H7 (cell line): ENCODE measurements around the gene MRTFA. TPM values are rescaled to one million over a fixed set of nuclear protein-coding genes. Genes with fewer than 3 reads are reported as not detected.
"Not testable (repeated sequence)": the region's sequence is repeated elsewhere in the genome, so short reads cannot be mapped to it uniquely, and the experiment has no call there.

ENCODE experiments used
- DNase-seq: peaks from one replicate; pipeline ENCODE4 v3.0.0; 2012
- H3K27me3 ChIP-seq: 2 replicates; pipeline ENCODE4 v1.6.0; 2011; ENCODE audit warnings: mild to moderate bottlenecking, low read length; ENCODE audit not compliant: control insufficient read depth, insufficient read depth
- H3K36me3 ChIP-seq: replicated peaks from 2 replicates; pipeline ENCODE4 v1.5.1; 2011; ENCODE audit warnings: low read length; ENCODE audit not compliant: control insufficient read depth, insufficient read depth
- H3K4me3 ChIP-seq: 2 replicates; pipeline ENCODE4 v1.5.1; 2011; ENCODE audit warnings: low read depth, mild to moderate bottlenecking, control low read depth, low read length, moderate library complexity; ENCODE audit not compliant: insufficient read depth
- total RNA-seq: library from RNA; depleted of rRNA; stranded (reverse); fragments of >200 nt; shearing (Covaris generic); gene quantifications from 2 replicates; pipeline ENCODE4 v1.2.3, GENCODE V29; 2014

The MRTFA gene
- total RNA-seq, 1 experiment from 2014 or later: 26.2 TPM

DNA sequence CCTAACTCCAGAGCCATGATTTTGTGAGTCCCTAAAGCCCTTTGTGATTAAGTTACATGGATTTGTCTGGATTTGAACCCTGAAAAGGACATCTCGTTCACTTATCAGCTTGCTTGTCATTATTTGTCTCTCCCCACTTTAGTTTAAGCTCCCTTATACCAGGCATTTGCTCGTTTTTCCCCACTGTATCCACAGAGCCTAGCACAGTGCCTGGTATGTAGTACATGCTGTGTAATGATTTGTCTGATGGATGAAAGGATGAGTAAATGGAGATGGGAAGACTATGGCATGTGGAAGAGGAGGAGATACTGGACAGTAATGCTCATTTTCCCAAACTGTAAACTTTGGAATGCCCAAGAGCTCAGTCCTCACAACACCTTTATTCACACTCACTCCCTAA is 33.5 kb upstream of the MRTFA start:
- no peaks in the 10 kb centered on the region for H3K36me3 ChIP-seq
- H3K27me3 ChIP-seq: no peaks in the 10 kb centered on the region
- no peak overlapping the region for H3K4me3 ChIP-seq
- no peak for DNase-seq

DNA sequence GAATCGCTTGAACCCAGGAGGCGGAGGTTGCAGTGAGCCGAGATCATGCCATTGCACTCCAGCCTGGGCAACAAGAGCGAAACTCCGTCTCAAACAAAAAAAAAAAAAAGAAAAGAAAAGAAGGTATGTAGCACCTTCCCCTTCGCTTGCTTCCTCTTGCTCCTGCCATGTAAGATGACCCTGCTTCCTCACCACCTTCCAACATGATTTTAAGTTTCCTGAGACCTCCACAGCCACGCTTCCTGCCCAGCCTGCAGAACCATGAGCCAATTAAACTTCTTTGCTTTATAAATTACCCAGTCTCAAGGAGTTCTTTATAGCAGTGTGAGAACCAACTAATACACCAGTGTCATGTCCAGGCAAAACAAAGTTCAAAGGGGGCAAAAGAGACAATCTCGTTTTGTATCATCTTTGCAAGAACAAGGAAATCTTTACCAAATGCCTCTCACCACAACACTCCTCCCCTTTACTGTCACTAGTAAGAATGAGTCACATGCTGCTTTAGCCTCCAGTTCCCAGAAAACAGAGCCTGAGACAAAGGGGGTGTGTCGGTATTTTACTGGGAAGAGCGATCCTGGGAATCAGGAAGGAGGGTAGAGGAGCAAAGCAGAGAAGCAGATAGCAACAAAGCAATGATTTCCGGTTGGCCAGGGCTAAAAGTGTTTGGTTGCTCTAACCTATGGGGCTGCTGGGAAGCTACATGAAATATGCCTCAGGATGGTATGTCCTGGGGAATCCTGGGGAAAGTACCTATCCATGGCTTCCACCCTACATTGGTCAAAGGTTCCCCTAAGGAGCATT is 32.3 kb upstream of the MRTFA start:
- no peak for DNase-seq
- Histone ChIP-seq H3K4me3 (no peak overlapping the region), H3K27me3 (no peaks in the 10 kb centered on the region), H3K36me3 (no peaks in the 10 kb centered on the region)

DNA sequence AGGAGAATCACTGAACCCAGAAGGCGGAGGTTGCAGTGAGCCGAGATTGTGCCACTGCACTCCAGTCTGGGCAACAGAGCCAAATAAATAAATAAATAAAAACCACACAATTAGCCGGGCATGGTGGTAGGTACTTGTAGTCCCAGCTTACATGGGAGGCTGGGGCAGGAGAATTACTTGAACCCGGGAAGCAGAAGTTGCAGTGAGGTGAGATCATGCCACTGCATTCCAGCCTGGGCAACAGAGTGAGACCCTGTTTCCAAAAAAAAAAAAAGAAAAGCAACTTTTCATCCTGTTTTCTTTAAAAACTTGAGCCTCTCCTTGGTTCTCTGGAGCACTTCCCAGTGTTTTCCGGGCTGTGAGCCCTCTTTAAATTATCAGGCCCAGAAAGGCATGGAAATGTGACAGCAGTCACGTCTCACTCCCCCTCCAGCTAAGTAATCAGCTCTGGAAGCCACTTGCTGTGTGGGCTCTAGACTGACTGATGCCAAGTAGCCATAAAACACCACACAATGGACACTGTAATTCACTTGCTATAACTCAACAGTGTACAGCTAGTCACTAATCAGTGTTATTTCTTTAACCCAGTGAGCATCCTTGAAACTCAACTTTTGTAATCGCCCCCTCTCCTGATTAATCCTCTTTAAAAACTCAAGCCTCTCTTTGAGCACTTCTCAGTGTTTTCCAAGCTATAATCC is 29.8 kb upstream of the MRTFA start:
- no peak for DNase-seq
- no peaks in the 10 kb centered on the region for H3K36me3 ChIP-seq
- H3K27me3 ChIP-seq: no peaks in the 10 kb centered on the region
- H3K4me3 ChIP-seq: no peak overlapping the region

DNA sequence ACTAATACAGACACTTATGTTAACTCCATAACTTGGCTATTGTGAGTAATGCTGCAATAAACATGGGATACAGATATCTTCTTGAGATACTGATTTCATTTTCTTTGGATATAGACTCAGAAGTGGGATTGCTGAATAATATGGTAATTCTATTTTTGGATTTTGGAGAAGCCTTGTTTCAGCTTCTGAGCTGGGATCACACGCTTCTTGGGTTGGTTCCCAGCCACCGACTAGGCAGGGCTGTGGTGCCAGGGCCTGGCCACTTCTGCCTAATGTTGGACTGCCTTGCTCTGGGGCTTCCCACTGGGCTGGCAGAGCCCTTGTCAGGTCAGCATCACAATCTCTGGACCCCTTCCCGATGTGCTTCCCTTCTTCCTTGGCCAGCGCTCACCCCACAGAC is 28.8 kb upstream of the MRTFA start:
- Histone ChIP-seq H3K4me3 (no peak overlapping the region), H3K36me3 (no peaks in the 10 kb centered on the region), H3K27me3 (no peaks in the 10 kb centered on the region)
- no peak for DNase-seq

DNA sequence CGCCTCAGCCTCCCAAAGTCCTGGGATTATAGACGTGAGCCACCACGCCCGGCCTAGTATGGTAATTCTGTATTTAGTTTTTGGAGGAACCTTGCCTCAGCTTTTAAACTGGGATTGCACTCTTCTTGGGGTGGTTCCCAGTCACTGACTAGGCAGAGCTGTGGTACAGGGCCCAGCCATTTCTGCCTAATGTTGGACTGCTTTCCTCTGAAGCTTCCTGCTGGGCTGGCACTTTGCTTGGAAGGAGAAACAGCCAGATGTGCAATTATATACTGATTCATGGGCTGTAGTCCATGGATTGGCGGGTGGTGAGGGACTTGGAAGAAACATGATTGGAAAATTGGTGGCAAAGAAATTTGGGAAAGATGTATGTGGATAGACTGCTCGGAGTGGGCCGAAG is 25.2 kb upstream of the MRTFA start:
- no peak for DNase-seq
- Histone ChIP-seq H3K36me3 (no peaks in the 10 kb centered on the region), H3K27me3 (no peaks in the 10 kb centered on the region), H3K4me3 (no peak overlapping the region)

DNA sequence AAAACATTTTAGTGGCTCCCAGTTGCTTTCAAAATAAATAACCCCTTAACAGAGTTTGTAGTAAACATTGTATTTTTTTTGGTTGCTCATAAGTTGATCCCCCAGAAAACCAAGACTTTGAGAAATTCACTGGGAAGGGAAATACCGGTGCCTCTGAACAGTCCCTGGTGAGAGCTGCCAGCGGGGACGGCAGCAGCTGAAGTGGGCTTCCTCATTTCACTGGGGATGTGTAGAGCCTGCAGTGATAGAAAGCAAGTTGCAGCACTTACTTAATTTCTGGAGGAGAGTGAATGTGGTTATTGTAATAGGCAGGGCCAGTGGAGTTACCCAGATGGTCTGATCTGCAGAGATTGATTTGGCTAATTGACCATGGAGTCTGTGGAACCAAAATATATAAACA is 24.2 kb upstream of the MRTFA start:
- Histone ChIP-seq H3K27me3 (no peaks in the 10 kb centered on the region), H3K36me3 (no peaks in the 10 kb centered on the region), H3K4me3 (no peak overlapping the region)
- no peak for DNase-seq

DNA sequence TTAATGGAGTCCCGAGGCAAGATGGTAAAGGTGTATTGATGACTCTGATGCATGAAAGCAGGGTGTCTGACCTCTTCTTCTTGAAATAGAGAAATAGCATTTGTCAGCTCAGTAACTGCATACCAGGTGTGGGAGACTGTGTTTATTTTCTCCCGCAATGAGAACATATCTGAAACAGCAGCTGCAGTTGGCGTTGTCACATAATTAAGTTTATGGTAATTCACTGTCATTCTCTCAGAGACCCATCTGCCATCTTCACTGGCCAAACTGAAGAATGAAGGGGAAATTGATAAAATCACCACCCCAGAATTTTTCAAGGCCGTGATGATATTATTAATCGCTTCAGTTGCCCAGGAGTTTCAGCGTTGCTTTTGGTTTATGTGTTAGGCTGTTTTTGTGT is 22.6 kb upstream of the MRTFA start:
- DNase-seq: no peak
- Histone ChIP-seq H3K36me3 (no peaks in the 10 kb centered on the region), H3K27me3 (no peaks in the 10 kb centered on the region), H3K4me3 (no peak overlapping the region)

DNA sequence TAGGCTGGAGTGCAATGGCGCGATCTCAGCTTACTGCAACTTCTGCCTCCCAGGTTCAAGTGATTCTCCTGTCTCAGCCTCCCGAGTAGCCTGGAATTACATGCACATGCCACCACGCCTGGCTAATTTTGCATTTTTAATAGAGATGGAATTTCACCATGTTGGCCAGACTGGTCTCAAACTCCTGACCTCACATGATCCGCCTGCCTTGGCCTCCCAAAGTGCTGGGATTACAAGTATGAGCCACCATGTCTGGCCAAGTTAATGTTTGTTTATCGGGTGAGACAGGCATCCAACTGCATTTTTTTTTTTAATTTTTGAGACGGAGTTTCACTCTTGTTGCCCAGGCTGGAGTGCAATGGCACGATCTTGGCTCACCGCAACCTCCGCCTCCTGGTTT is 20.1 kb upstream of the MRTFA start:
- H3K4me3 ChIP-seq, DNase-seq, H3K27me3 ChIP-seq, H3K36me3 ChIP-seq: not testable (repeated sequence)

DNA sequence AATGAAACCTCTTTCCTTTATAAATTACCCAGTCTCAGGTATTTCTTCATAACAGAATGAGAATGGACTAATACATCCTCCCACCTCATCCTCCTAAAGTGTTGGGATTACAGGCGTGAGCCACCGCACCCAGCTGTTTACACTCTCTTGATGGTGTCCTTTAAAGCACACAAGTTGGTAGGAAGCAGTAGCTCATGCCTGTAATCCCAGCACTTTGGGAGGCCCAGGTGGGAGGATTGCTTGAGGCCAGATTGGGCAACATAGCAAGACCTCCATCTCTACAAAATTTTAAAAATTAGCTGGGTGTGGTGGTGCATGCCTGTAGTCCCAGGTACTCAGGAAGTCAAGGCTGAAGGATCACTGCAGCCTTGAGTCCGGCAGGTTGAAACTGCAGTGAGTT is 19.4 kb upstream of the MRTFA start:
- H3K27me3 ChIP-seq, DNase-seq: not testable (repeated sequence)

DNA sequence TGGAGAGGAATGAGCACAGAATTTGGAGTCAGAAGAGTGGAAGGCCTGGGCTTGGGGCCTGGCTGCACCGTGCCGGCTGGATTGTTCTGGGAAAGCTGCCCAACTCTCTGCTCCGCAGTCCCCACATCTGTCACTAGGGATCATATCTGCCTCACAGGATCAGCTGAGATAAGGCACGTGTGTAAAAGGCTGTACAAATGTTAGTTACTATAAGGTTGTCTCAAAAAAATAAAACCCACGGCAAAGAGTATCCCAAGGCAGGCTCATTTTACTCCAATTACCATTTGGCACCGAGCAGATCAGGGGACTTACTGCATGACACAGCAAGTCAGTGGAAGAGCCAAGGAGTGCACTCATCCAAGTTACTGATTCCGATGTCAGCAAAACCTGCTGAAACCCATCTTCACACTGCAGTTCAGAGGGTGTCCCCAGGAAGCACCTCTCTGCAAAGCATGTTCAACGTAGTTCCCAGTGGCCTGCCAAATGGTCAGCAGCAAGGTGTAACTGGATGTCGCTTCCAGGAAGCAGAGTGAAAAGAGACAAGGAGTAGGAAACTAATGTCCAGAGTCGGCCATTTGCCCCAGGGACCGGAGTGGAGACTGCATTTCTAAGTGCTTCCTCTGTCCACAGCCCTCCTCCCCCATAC is 18.1 kb upstream of the MRTFA start:
- Histone ChIP-seq H3K4me3 (no peak overlapping the region), H3K27me3 (no peaks in the 10 kb centered on the region), H3K36me3 (no peaks in the 10 kb centered on the region)
- peak; percentile 58 for DNase-seq

More for the DNA sequence above, 19.4 kb upstream of the MRTFA start:
- not testable (repeated sequence) for H3K36me3 ChIP-seq, H3K4me3 ChIP-seq

DNA sequence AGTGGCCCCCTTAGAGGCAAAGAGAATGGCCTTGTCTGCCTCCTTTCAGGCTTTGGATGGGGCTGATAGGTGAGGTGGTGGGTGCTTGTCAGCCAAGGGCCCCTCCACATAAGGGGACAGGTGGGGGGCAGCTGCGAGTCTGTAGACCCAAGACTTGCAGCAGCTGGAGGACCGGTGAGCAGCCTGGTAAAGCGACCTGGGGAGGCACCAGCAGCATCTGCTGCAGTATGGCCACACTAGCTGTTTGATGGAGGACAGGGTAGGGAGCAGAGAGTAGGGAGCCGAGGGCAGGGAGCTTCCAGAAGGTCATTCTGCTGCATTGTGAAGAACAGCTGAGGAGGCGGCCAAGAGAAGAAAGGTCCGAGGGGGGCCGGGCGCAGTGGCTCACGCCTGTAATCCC is 16.8 kb upstream of the MRTFA start:
- H3K4me3 ChIP-seq: no peak overlapping the region
- no peak for DNase-seq
- no peaks in the 10 kb centered on the region for H3K36me3 ChIP-seq

DNA sequence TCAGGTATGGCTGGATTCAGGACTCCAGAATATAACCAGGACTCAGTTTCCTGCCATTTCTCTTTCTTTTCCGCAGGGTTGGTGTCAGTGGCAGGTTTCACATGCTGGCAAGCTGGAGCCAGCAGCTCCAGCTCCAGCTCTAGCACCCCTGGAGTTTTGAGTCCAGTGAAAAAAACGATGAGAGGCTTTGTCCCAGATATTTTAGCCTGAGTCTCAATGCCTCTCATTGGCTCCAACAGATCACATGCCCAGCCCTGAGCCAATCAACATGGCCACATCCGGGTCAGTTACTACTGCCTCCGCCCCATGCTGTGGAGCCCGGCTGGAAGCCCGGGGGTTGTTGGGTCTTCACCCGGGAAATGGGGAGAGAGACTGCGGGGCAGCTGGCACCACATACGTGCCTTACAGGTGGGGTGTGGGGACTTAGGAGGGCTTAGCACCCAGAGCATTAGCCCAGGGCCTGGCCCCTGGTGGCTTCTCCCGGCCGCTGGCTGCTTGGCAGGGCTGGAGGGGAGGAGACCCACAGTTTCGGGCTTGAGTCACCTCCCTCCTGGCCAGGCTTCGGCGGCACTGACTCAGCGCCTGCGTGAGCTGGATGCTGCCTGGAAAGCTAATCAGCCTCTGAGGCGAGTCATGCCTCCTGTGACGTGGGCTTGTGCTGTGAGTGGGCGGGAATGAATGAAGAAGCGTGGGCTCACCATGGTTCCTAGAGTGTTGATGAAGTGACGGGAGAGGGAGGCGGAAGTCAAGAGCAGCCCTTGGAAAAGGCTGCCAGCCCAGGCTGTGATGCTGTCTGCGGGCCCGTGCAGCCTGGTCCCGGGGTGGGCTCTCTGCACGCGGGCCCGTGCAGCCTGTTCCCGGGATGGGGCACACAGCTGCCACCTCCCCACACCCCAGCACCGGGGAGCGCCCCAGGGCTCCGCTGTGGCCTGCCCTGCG is 15.3 kb upstream of the MRTFA start:
- Histone ChIP-seq H3K27me3 (no peaks in the 10 kb centered on the region), H3K36me3 (no peaks in the 10 kb centered on the region), H3K4me3 (peak overlapping the region; percentile 62)
- peak; percentile 88 for DNase-seq

More for the DNA sequence above, 16.8 kb upstream of the MRTFA start:
- no peaks in the 10 kb centered on the region for H3K27me3 ChIP-seq

DNA sequence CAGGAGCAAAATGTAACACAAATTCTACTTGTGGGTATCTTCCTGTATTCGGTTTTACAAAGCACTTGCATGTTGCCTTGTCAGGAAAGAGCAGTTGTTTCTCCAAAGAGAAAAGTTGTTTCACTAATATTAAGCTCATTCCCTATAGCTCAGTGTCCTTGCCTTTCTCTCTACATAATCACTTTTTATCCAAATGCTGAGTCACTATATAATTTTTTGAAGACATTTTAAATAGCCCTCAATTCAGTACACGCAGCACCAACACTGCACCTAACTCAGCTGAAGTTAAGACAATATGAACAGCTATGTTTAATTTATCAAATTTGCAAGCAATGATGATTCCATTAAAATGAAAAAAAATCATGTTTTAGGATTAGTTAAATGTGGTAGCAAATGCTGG is 14.5 kb upstream of the MRTFA start:
- DNase-seq: no peak
- Histone ChIP-seq H3K27me3 (no peaks in the 10 kb centered on the region), H3K4me3 (no peak overlapping the region), H3K36me3 (no peaks in the 10 kb centered on the region)

DNA sequence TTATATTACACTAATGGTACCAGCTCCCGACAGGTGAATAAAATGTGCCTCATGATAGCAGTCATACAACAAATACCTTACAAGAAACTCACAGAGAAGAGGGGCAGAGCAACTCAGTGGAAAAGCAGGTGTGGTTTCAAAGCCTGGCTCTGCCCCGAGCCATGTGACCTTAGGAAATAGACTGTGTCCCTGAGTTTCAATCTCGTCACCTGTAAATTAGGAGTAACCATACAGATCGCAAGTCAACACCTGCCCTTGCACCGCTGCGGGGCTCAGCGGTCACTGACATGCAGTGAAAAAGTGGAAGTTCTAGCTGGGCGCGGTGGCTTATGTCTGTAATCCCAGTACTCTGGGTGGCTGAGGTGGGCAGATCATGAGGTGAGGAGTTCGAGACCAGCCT is 11.9 kb upstream of the MRTFA start:
- H3K27me3 ChIP-seq: no peaks in the 10 kb centered on the region
- no peak overlapping the region for H3K4me3 ChIP-seq
- H3K36me3 ChIP-seq: no peaks in the 10 kb centered on the region
- no peak for DNase-seq
